ENCODE results near the gene ERBB2.

The ERBB2 gene

GRCh38 chr17:39765766-39766165 is 65.9 kb downstream of the ERBB2 start:
- DNase-seq = no peak

DNA sequence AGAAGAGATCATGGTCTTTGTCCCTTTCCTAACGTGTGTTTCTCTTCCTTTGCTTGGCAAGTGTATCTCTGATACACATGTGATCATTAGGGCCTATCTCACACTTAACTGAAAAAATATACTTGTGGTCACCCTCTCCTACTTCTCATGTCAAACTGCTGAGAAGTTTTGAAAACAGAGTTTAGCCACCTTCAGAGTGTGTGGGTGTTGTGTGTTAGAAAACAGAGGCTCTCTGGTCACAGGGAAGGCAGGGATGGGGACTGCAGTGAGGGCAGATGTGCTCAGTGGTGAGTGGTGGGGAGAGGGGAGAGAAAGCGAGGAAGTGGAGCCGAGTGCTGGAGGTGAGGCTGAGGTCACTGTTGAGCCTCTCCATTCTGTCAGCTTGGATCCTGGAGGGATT is 67.3 kb downstream of the ERBB2 start:
- no peak for DNase-seq

DNA sequence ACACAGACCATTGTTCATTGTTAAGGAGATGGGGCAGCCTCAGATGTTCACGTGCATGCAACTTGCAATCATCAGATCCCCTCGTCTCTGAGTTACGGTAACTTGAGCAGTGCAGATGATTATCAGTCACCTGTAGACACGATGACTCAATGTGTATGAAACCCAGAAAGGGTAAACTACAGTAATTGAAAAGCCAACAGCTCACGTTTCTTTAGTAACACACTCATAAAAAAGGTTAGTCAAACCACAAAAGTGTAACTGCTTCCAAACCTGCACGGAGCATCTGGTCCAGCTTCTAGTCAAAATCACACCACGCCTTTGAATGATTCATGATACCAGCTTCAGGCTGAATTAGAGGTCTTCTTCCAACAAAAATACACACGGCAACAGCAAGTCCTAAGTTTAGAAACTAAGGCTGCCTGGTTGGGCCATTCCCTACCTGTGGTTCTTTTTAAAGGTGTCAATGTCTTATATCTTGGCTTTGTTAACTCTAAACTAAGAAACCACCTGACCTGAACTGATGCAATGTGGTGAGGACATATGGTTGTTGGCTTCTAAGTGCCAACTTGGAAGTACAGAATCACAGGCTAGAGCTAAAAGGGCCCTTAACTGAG is 70.2 kb downstream of the ERBB2 start:
- peak; percentile 31 for DNase-seq

- no peak for DNase-seq
Observed at GRCh38 chr17:39772415-39772814, 72.6 kb downstream of the ERBB2 start.

GRCh38 chr17:39772987-39773934 is 73.4 kb downstream of the ERBB2 start:
- no peak for DNase-seq

DNA sequence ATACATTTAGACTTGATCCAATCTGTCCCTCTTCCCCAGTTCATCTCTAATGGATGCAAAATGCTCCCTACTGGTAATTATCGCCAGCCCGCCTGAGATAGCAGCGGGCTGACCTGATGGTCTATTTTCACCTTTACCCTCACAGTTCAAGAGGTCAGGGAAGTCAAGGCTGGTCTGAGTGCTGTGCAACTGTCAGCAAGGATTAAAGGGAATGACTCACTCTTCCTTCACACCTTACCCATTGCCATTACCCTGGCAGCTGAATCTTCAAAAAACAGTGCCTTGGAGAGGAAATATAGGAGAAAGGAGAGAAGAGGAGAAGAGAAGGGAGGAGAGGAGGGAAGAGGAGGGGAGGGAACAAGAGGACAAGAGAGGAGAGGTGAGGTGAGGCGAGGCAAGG is 74.2 kb downstream of the ERBB2 start:
- no peak for DNase-seq

GRCh38 chr17:39775031-39775430 is 75.2 kb downstream of the ERBB2 start:
- DNase-seq = no peak

- DNase-seq = no peak
Observed at GRCh38 chr17:39776252-39776651, 76.4 kb downstream of the ERBB2 start.

DNA sequence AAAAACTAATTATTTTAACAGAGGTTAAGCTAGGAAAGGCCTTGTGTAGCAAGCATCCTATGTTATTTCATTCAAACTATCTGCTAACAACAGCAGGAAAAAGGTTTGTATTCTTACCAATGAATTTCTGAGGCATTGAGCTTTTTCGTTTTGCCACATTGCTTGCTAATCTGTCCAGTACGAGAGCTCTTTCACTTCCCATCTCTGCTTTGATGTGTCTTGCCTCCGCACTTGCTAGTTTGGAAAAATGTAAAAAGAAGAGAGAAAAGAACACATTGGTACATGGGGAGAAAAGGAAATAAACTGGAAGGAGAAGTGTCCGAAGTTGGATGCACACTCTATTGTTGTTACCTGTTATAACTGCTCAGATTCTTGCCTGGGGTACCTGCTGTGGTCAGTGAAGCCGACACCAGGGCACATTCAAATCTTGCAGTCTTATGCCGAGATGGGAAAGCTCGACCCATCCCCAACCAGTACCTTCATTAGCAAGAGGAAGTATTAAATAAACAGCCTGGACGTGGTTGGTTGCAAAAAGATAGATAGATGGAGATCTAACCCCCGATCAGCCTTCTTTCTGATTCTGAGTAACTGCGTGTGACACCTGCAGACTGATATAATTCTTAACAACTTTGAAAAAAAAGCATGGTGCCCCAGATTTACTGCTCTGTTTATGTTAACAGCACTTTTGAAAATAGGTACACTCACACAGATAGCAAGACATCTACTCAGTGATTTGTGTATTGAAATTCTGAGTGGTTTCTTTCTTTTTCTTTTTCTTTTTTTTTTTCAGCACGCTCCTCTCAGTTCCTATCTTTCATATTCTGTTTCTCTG is 77.9 kb downstream of the ERBB2 start:
- no peak for DNase-seq
